GM18502 (cell line): Measurements from ENCODE around the gene CLCNKA.
"Not testable (repeated sequence)": the region's sequence is repeated elsewhere in the genome, so short reads cannot be mapped to it uniquely, and the experiment has no call there.

Experiments
- ATAC-seq: cut with Tn5 transposase; IDR thresholded peaks from one replicate; pipeline ENCODE4 v1.9.1; 2021; ENCODE audit warnings: mild to moderate bottlenecking; ENCODE audit not compliant: unreplicated experiment, poor library complexity

CLCNKA gene

GRCh38 chr1:16021681-16022080 is at the start of gene CLCNKA:
Gene CLCNKA, plus strand, starts transcription at chr1:16022036. Its CDS starts 584 bp downstream, at chr1:16022620.
- no peak for ATAC-seq

GRCh38 chr1:15972409-15972808 is 49.4 kb upstream of the CLCNKA start:
- no peak for ATAC-seq

GRCh38 chr1:15973772-15974171 is 48.1 kb upstream of the CLCNKA start:
- no peak for ATAC-seq

GRCh38 chr1:15974855-15975254 is 47.0 kb upstream of the CLCNKA start:
- peak; percentile 34 for ATAC-seq

GRCh38 chr1:15975358-15975804 is 46.5 kb upstream of the CLCNKA start:
- ATAC-seq: peak; percentile 57

GRCh38 chr1:15975805-15976680 is 45.8 kb upstream of the CLCNKA start, which contains the start of gene ZBTB17:
Gene ZBTB17, minus strand, starts transcription at chr1:15976101. Its CDS starts 27,606 bp downstream, at chr1:15948495.
- ATAC-seq: peak; percentile 80

- ATAC-seq: not testable (repeated sequence)
These were observed 43.9 kb upstream of the CLCNKA start for GRCh38 chr1:15977947-15978346.

GRCh38 chr1:15981679-15982078 is 40.2 kb upstream of the CLCNKA start:
- ATAC-seq: no peak

- no peak for ATAC-seq
These were observed 38.6 kb upstream of the CLCNKA start for GRCh38 chr1:15983275-15983674.

GRCh38 chr1:15985611-15986297 is 36.1 kb upstream of the CLCNKA start:
- no peak for ATAC-seq

- no peak for ATAC-seq
These were observed 32.7 kb upstream of the CLCNKA start for GRCh38 chr1:15988856-15989736.

GRCh38 chr1:15989776-15990175 is 32.1 kb upstream of the CLCNKA start:
- no peak for ATAC-seq

- no peak for ATAC-seq
These were observed 30.2 kb upstream of the CLCNKA start for GRCh38 chr1:15991427-15992186.

GRCh38 chr1:15992187-15992553 is 29.7 kb upstream of the CLCNKA start:
- no peak for ATAC-seq

GRCh38 chr1:15992582-15993500 is 29.0 kb upstream of the CLCNKA start:
- ATAC-seq: no peak

GRCh38 chr1:15993666-15994065 is 28.2 kb upstream of the CLCNKA start:
- no peak for ATAC-seq

GRCh38 chr1:15994081-15994480 is 27.8 kb upstream of the CLCNKA start:
- ATAC-seq: no peak

- ATAC-seq: no peak
These were observed 27.1 kb upstream of the CLCNKA start for GRCh38 chr1:15994590-15995351.
